ELF-1 (cell line): Measurements from ENCODE around the gene EBI3.
A peak's percentile ranks its signal among the peaks of the same experiment; 100 is the strongest.
"Not testable (repeated sequence)": the region's sequence is repeated elsewhere in the genome, so short reads cannot be mapped to it uniquely, and the experiment has no call there.

Experiments
- DNase-seq: peaks from one replicate; pipeline ENCODE4 v3.0.0-alpha.2; 2016; ENCODE audit warnings: low read depth, low spot score

EBI3 gene

DNA sequence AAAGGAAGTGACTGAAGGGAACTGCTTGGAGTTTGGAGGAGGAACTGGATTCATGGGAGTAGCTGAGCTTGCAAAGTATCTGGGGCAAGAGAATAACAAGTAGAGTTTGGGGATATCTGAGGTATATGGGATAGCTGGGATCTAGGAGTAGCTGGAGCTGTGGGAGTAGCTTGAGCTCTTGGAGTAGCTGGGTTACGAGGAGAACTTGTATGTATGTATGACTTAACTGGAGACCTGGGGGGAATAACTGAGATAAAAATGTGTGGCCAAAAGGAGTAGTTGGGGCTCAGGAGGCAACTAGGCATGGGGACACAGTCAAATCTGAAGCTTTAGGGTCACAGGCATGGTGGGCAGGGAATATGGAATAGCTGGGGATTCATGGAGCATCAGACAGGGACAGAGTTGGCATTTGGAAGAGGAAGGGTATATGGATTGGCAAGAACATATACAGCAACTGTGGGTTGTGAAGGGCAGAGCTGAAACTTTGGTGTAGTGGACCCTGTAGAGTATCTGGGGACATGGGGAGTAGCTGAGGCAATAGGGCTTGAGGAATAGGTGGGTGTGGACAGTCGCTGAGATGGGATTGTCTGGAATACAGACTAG is 28.3 kb upstream of the EBI3 start:
- no peak for DNase-seq

DNA sequence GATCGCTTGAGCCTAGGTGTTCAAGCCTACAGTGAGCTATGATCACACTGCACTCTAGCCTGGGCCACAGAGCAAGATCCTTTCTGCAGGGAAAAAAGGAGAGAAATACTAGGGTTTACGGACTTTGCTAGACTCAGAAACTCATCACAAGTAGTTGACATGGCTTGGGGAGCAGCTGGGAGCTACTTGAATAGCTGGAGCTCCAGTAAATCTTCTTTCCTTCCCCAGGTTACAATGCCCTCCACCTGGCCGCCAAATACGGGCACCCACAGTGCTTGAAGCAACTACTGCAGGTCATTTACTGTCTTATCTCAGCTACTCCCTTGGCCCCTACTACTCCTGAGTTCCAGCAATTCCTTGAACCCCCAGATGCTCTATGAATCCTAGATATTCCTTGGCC is 27.5 kb upstream of the EBI3 start:
- DNase-seq: no peak

DNA sequence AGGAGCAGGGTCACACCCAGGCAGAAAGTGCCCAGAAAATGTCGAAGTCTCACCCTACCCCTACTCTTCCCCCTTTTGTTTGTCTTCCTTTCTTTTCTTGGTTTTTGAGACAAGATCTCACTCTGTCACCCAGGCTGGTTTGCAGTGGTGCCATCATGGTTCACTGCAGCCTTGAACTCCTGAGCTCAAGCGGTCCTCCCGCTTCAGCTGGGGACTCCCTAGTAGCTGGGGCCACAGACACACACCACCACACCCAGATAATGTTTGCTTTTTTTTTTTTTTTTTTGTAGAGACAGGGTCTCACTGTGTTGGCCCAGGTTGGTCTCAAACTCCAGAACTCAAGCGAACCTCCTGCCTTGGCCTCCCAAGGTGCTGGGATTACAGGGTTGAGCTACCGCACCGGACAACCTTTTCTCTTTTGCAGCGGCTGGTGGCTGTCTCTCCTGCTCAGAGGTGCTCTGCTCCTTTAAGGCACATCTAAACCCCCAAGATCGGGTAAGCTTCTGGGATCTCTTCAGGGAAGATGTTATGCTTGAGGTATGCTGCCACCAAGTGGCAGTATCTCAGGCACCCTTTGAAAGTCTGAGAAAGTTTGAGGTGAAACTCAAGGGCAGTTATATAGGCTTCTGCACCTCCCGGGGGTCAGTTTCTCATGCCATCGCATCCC is 22.4 kb upstream of the EBI3 start:
- peak; percentile 40 for DNase-seq

DNA sequence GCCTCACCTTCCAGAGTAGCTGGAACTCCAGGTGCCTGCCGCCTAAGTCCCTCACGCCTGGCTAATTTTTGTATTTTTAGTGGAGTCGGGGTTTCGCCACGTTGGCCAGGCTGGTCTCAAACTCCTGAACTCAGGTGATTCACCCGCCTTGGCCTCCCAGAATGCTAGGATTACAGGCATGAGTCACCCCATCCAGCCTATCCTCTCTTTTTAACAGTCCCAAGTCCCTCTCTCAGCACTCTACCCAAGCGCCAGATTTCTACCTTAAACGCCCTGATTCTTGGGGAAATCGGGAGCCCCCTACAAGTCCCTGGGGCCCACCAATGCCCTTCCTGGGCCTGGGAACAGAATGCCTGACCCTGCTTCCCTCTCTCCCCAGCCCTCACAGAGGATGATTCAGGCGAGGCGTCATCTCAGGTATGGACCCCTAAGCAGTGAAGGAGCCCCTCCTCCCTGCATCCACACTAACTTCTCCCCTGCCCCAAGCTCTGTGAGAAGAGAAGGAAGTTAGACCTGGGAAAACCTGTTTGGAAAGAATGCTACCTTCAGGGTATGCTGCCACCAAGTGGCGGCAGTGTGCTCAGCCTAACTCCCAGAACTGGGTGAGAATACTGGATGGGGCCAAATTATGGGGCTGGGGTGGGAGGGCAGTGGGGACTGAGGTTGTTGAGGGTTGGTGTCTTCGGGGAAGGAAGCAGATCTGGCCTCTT is 20.8 kb upstream of the EBI3 start:
- peak; percentile 85 for DNase-seq

DNA sequence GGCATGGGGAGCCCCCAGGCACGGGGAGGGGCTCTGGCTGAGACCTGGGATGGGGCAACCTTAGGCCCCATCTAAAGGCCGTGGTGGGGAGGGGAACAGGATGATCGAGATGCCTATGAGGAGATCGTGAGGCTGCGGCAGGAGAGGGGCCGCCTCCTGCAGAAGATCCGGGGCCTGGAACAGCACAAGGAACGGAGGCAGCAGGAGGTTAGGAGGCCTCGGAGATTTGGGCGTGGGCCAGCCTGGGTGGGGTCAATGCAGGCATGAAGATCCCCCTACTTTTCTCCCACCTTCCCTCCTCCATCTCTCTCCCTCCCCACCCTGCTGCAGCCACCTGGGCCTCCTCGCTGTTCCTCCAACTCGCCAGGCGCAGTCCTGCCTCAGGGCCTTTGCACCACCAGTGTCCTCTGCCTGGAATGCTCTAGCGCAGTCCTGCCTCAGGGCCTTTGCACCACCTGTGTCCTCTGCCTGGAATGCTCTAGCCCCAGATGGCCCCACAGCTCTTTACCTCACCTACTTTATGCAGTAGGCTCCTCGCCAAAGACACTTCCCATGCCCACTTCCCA is 19.1 kb upstream of the EBI3 start:
- peak; percentile 39 for DNase-seq

GRCh38 chr19:4213116-4213515 is 16.2 kb upstream of the EBI3 start:
- no peak for DNase-seq

GRCh38 chr19:4215807-4216206 is 13.5 kb upstream of the EBI3 start:
- no peak for DNase-seq

GRCh38 chr19:4216846-4217245 is 12.5 kb upstream of the EBI3 start:
- no peak for DNase-seq

DNA sequence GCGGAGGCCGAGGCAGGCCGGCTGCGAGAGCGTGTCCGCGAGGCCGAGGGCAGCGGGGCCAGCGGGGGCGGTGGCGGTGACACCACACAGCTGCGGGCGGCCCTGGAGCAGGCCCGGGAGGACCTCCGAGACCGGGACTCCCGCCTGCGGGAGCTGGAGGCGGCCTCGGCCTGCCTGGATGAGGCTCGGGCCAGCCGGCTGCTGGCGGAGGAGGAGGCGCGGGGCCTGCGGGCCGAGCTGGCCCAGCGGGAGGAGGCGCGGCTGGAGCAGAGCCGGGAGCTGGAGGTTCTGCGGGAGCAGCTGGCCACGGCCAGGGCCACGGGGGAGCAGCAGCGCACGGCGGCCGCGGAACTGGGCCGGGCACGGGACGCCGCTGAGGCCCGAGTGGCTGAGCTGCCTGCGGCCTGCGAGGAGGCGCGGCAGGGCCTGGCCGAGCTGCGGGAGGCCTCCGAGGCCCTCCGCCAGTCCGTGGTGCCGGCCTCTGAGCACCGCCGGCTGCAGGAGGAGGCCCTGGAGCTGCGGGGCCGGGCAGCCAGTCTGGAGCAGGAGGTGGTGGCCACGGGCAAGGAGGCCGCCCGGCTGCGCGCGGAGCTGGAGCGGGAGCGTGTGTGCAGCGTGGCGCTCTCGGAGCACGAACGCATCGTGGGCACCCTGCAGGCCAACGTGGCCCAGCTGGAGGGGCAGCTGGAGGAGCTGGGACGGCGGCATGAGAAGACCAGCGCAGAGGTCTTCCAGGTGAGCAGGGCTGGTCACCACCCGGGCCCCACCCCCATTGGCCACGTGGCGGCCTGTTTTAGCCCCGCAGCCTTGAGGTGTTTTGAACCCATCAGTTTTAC is 11.7 kb upstream of the EBI3 start:
- no peak for DNase-seq

- not testable (repeated sequence) for DNase-seq
Observed at GRCh38 chr19:4218523-4218922, 10.8 kb upstream of the EBI3 start.

DNA sequence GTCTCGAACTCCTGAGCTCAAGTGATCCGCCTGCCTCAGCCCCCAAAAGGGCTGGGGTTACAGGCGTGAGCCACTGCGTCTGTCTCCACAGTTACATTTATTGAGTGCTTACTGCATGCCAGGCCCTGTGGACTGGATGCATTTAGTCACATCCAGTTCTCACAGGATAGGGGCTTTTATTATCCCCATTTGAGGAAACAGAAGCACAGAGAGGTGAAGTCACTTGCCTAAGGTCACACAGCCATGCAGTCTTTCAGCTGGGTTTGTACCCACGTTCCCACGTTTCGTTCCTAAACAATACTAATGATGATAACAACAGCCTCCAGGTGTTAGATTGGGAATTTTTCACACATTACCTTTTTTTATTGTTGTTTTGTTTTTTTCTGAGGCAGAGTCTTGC is 9.1 kb upstream of the EBI3 start:
- DNase-seq: no peak

GRCh38 chr19:4224470-4224869 is 4.9 kb upstream of the EBI3 start:
- DNase-seq: no peak

DNA sequence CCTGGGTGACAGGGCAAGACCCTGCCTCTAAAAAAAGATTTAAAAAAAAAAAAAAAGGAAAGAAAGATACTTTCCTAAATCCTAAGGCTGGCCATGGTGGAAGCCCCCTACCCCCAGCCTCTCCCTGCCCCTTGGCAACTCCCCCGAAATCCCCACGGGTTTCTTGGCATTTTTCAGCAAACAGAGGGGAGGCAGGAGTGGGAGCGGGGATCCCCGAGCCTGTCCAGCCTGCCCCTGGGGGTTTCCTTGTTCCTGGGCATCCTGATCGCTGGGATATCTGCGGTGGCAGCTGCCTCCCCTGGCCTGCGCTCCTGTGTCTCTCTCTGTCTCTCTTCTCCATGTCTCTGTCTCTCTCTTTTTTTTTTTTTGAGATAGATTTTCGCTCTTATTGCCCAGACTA is 3.4 kb upstream of the EBI3 start:
- no peak for DNase-seq

DNA sequence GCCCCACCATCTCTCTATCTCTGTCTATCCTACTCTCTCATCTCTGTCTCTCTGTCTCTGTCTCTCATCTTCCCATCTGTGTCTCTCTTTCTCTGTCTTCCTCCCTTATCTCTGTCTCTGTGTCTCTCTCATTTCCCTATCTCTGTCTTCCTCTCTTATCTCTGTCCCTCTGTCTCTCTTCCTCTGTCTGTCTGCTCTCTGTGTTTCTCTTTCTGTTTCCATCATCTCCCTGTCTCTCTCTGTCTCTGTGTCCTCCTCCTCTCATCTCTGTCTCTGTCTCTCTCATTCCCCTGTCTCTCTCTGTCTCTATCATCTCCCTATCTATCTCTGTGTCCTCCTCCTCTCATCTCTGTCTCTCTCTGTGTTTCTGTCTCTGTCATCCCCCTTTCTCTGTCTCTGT is 1.6 kb upstream of the EBI3 start:
- no peak for DNase-seq

DNA sequence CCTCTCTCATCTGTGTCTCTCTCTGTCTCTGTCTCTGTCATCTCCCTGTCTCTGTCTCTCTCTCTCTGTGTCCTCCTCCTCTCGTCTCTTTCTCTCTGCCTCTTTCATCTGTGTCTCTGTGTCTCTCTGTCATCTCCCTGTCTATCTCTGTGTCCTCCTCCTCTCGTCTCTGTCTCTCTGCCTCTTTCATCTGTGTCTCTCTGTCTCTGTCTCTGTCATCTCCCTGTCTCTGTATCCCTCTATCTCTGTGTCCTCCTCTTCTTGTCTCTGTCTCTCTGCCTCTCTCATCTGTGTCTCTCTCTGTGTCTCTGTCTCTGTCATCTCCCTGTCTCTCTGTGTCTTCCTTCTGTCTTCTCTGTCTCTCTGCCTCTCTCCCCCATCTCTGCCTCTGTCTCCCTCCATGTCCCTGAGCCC is 551 bp upstream of the EBI3 start:
- no peak for DNase-seq

DNA sequence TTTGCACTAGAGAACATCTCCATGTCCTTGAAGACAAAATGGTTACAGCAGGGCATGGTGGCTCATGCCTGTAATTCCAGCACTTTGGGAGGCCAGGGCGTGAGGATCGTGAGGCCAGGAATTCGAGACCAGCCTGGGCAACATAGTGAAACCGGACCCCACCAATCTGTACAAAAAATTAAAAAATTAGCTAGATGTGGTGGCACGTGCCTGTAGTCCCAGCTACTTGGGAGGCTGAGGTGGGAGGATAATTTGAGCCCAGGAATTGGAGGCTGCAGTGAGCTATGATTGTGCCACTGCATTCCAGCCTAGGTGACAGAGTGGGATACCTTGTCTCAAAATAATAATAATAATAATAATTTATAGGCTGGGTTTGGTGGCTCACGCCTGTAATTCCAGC is 914 bp downstream of the EBI3 start:
- not testable (repeated sequence) for DNase-seq

DNA sequence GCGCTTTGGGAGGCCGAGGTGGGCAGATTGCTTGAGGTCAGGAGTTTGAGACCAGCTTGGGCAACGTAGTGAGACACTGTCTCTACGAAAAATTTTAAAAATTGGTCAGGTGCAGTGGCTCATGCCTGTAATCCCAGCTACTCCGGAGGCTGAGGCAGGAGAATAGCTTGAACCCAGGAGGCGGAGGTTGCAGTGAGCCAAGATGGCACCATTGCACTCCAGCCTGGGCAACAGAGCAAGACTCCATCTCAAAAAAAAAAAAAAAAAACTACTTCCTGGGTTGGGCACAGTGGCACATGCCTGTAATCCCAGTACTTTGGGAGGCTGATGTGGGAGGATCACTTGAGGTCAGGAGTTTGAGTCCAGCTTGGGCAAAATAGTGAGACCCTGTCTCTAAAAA is 2.2 kb downstream of the EBI3 start:
- DNase-seq: not testable (repeated sequence)

DNA sequence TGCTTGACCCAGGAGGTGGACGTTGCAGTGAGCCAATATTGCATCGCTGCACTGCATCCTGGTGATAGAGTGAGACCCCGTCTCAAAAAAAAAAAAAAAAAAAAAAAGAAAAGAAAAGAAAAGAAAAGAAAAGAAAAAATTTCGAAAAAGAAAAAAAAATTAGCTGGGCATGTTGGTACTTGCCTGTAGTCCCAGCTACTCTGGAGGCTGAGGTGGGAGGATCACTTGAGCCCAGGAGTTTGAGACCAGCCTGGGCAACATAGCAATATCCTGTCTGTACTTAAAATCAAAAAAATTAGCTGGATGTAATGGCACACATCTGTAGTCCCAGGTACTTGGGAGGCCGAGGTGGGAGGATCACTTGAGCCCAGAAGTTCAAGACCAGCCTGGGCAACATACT is 2.8 kb downstream of the EBI3 start:
- DNase-seq: not testable (repeated sequence)

DNA sequence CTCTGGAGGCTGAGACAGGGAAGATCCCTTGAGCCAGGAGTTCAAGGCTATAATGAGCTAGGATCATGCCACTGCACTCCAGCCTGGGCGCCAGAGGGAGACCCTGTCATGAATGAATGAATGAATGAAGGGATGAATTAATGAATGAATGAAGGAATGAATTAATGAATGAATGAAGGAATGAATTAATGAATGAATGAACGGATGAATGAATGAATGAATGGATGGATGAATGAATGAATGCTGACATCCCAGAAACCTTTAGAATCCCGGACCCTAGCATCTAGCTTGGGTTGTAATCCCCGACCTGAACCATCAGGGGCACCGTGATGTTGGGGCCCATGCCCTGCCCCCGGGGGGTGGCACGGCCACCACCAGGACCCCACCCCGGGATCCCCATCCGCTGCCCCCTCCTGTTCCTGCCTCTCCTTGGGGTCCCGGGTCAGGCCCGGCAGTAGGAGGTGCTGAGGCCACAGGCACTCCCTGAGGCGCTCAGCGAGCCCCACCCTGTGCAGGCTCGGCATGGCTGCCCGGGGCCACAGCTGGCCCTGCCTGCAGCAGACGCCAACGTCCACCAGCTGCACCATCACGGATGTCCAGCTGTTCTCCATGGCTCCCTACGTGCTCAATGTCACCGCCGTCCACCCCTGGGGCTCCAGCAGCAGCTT is 3.4 kb downstream of the EBI3 start:
- no peak for DNase-seq

DNA sequence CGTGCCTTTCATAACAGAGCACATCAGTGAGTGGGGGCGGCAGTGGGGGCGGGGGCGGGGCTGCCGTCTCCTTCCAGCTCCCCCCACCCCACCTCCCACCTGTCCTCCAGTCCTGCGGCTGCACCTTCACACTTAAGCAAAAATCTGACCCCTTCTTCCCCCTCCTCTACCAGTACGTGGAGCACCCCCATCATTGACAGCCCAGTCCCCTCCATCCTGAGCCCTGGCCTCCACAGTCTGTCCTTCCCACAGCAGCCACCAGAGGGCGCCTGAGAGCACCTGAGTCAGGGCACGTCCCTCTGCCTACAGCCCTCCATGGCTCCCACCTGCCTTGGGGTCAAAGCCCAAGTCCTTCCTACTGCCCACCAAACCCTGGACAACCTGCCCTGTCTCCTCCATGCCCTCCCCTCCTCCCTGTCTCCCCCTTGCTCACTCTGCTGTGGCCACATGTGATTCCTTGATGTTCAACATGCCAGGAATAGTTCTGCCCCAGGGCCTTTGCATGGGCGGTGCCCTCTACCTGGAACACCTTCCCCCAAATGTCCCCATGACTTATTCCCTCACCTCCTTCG is 4.0 kb downstream of the EBI3 start:
- peak; percentile 77 for DNase-seq
